Transverse colon (tissue), 4 donors: ENCODE data around the gene PCLAF. TPM values are rescaled to one million over a fixed set of nuclear protein-coding genes. Genes with fewer than 3 reads are reported as not detected.
"Not testable (repeated sequence)": the region's sequence is repeated elsewhere in the genome, so short reads cannot be mapped to it uniquely, and the experiment has no call there.

Source experiments
- DNase-seq: peaks from one replicate; pipeline ENCODE4 v3.0.0-alpha.2; 2019
- H3K27ac ChIP-seq, 4 donors: fragments of 200-600 bp; sonication (generic); 2 replicates each; pipeline ENCODE4 v1.5.1; 2016 to 2018; ENCODE audit warnings: inconsistent platforms in 4 of 4
- H3K27me3 ChIP-seq: fragments of 200-600 bp; sonication (generic); 2 replicates; pipeline ENCODE4 v1.5.1; 2017; ENCODE audit warnings: inconsistent platforms
- H3K36me3 ChIP-seq, 4 donors: fragments of 200-600 bp; sonication (generic); 2 replicates each; pipeline ENCODE4 v1.5.1; 2017 to 2019; ENCODE audit warnings: inconsistent platforms in 4 of 4
- H3K4me1 ChIP-seq, 4 donors: fragments of 200-600 bp; sonication (generic); 2 replicates each; pipeline ENCODE4 v1.5.1; 2017 to 2020; ENCODE audit warnings: inconsistent platforms in 4 of 4
- H3K4me3 ChIP-seq, 4 donors: fragments of 200-600 bp; sonication (generic); 1 replicate in 1 of 4; 2 replicates in 3 of 4; pipeline versions ENCODE4 v1.5.1 to v1.6.1; 2017 to 2019; ENCODE audit warnings: inconsistent platforms in 4 of 4
- H3K9me3 ChIP-seq, 2 donors: fragments of 200-600 bp; sonication (generic); 2 replicates each; pipeline ENCODE4 v1.5.1; 2017 to 2019; ENCODE audit warnings: inconsistent platforms in 2 of 2
- CTCF ChIP-seq, 5 experiments: fragments of 200-600 bp in 3 of 5; fragments of 450-650 bp in 2 of 5; sonication (generic) in 3 of 5; IDR thresholded peaks; 1 replicate in 2 of 5; 2 replicates in 3 of 5; pipeline ENCODE4 v1.5.1; 2016 to 2017; ENCODE audit warnings: antibody characterized with exemption in 5 of 5, inconsistent platforms in 3 of 5, mild to moderate bottlenecking in 2 of 5, moderate library complexity in 1 of 5
- EP300 ChIP-seq: sonication (generic); formaldehyde crosslinking; IDR thresholded peaks from one replicate; pipeline ENCODE4 v1.6.1; 2017; ENCODE audit warnings: antibody characterized with exemption, low read depth
- POLR2A ChIP-seq: fragments of 450-650 bp; IDR thresholded peaks from one replicate; pipeline ENCODE4 v1.6.1; 2016; ENCODE audit warnings: antibody characterized with exemption, mild to moderate bottlenecking, moderate library complexity
- POLR2AphosphoS5 ChIP-seq, 3 donors: sonication (generic); formaldehyde crosslinking; IDR thresholded peaks; one replicate each; pipeline ENCODE4 v1.6.1; 2016; ENCODE audit warnings: antibody characterized with exemption in 3 of 3
- WGBS, 2 donors: methylation state at CpG; one replicate each; pipeline ENCODE4 v1.1.5; 2018; ENCODE audit warnings: low coverage in 1 of 2; 5-methylcytosine and 5-hydroxymethylcytosine counted together
- in situ Hi-C, 4 donors: fragments of 200-750 bp; cut with MboI; loops; one replicate each; pipeline versions ENCODE4 v1.15.0 to v1.15.1; 2017; ENCODE audit warnings: low sequenced_read_pairs in 3 of 4, low pct_ligation_motif_present in 1 of 4, low pct_unique_long_range_greater_than_20kb in 1 of 4
- intact Hi-C: fragments of 100-400 bp; cut with DNase I; formaldehyde crosslinking; loops from one replicate; pipeline ENCODE4 v1.15.1; 2023; ENCODE audit warnings: low total_unique reads
- total RNA-seq, 4 donors: library from RNA; depleted of rRNA; stranded (reverse); fragments of >200 nt; gene quantifications; one replicate each; pipeline ENCODE4 v1.1.0, GENCODE V29; 2016

PCLAF gene
- total RNA-seq, 4 donors from 2014 or later: 3.3 to 21.5 (median 4.0) TPM; not detected in 1

DNA sequence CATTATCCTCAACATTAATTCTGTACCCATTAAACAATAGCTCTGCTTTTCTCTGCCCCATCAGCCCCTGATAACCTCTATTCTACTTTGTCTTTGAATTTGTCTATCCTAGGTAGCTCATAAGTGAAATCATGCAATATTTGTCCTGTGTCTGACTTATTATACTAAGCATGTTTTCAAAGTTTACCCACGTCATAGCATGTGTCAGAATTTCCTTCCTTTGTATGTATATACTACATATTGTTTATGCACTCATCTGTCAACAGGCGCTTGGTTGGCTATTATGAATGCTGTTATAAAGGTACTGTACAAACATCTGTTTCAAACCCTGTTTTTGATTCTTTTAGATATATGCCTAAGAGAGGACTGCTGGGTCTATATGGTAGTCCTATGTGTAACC, 43.5 kb downstream of the PCLAF start:
- Histone ChIP-seq H3K4me1 (peaks cover 0 to 9% (median 3%) of the 10 kb centered on the region in 4 donors), H3K4me3 (no peak overlapping the region), H3K9me3 (no peaks in the 10 kb centered on the region), H3K27me3 (no peaks in the 10 kb centered on the region), H3K27ac (no peak overlapping the region), H3K36me3 (no peaks in the 10 kb centered on the region)
- intact Hi-C loops: no loop called here
- WGBS, 2 donors: 86 to 92% methylated on average over 2 of the region's 2 CpGs
- no peak for DNase-seq
- TF ChIP-seq CTCF (IDR thresholded peaks at IDR 0.05): no peak
- no peak for TF ChIP-seq EP300
- in situ Hi-C loops: no loop called here

- no peak overlapping the region for H3K27ac ChIP-seq
- H3K36me3 ChIP-seq: no peaks in the 10 kb centered on the region
- peak; percentile 39 for DNase-seq
- no peaks in the 10 kb centered on the region for H3K4me1 ChIP-seq
- TF ChIP-seq CTCF (IDR thresholded peaks at IDR 0.05): no peak
- no peak for TF ChIP-seq EP300
- no peak for TF ChIP-seq POLR2A
- TF ChIP-seq POLR2AphosphoS5 (IDR thresholded peaks at IDR 0.05): no peak
- H3K9me3 ChIP-seq: no peaks in the 10 kb centered on the region
- H3K4me3 ChIP-seq: no peak overlapping the region
- H3K27me3 ChIP-seq: no peaks in the 10 kb centered on the region
- in situ Hi-C loops: no loop called here
- intact Hi-C loops: no loop called here
- 53 to 71% methylated on average over 2 to 9 of the region's 9 CpGs for WGBS, 2 donors
Observed at GRCh38 chr15:64333986-64334929, 47.0 kb downstream of the PCLAF start.

DNA sequence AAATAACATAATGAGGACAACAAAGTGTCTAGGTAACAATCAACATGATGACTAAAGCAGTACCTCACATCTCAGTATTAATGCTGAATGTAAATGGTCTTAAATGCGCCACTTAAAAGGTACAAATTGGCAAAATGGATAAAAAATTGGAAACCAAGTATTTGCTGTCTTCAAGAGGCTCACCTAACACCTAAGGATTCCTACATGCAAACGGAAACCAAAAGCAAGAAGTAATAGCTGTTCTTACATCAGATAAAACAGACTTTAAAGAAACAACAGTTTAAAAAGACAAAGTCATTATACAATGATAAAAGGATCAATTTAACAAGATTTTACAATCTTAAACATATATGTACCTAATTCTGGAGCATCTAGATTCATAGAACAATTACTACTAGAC, 47.7 kb downstream of the PCLAF start:
- TF ChIP-seq POLR2A (no peak), EP300 (no peak), CTCF (IDR thresholded peaks at IDR 0.05) (no peak), POLR2AphosphoS5 (IDR thresholded peaks at IDR 0.05) (no peak)
- no peaks in the 10 kb centered on the region for H3K4me1 ChIP-seq
- H3K27me3 ChIP-seq: no peaks in the 10 kb centered on the region
- H3K9me3 ChIP-seq: no peaks in the 10 kb centered on the region
- no peaks in the 10 kb centered on the region for H3K36me3 ChIP-seq
- intact Hi-C loops: no loop called here
- no peak overlapping the region for H3K4me3 ChIP-seq
- in situ Hi-C loops: no loop called here
- 90 to 95% methylated on average over 2 of the region's 2 CpGs for WGBS, 2 donors
- no peak for DNase-seq
- no peak overlapping the region for H3K27ac ChIP-seq

- DNase-seq, H3K4me3 ChIP-seq, H3K27ac ChIP-seq, intact Hi-C loops, H3K9me3 ChIP-seq, H3K27me3 ChIP-seq, in situ Hi-C loops, H3K4me1 ChIP-seq, H3K36me3 ChIP-seq: not testable (repeated sequence)
- WGBS, 2 donors: no CpG with 5 or more reads among the region's 3 CpGs
Observed at GRCh38 chr15:64331668-64332067, 49.6 kb downstream of the PCLAF start.

DNA sequence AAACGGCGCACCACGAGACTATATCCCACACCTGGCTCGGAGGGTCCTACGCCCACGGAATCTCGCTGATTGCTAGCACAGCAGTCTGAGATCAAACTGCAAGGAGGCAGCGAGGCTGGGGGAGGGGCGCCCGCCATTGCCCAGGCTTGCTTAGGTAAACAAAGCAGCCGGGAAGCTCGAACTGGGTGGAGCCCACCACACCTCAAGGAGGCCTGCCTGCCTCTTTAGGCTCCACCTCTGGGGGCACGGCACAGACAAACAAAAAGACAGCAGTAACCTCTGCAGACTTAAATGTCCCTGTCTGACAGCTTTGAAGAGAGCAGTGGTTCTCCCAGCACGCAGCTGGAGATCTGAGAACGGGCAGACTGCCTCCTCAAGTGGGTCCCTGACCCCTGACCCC, 54.3 kb downstream of the PCLAF start:
- H3K36me3 ChIP-seq, H3K9me3 ChIP-seq, in situ Hi-C loops, H3K27me3 ChIP-seq, intact Hi-C loops, H3K27ac ChIP-seq, H3K4me1 ChIP-seq: not testable (repeated sequence)
- WGBS, 2 donors: 47% methylated on average over 6 of the region's 15 CpGs; no CpG with 5 or more reads in 1 of the 2 donors
- peak overlapping the region in 1 of 4 donors; percentile 29 for H3K4me3 ChIP-seq
- DNase-seq: peak; percentile 43
- TF ChIP-seq CTCF (IDR thresholded peaks at IDR 0.05): peak in 1 of 5 experiments; percentile 13

- intact Hi-C loops, in situ Hi-C loops, H3K36me3 ChIP-seq, H3K27me3 ChIP-seq, H3K9me3 ChIP-seq, DNase-seq, H3K4me1 ChIP-seq: not testable (repeated sequence)
- WGBS, 2 donors: 83% methylated on average over 12 of the region's 20 CpGs; no CpG with 5 or more reads in 1 of the 2 donors
- Histone ChIP-seq H3K4me3 (peak overlapping the region in 2 of 4 donors; percentile 12 to 23), H3K27ac (peak overlapping the region; percentile 30 to 65 (median 45))
Observed at GRCh38 chr15:64326458-64326857, 54.8 kb downstream of the PCLAF start.
